ENCODE measurements around the gene CERK.
"Not testable (repeated sequence)": the region's sequence is repeated elsewhere in the genome, so short reads cannot be mapped to it uniquely, and the experiment has no call there.

CERK gene

DNA sequence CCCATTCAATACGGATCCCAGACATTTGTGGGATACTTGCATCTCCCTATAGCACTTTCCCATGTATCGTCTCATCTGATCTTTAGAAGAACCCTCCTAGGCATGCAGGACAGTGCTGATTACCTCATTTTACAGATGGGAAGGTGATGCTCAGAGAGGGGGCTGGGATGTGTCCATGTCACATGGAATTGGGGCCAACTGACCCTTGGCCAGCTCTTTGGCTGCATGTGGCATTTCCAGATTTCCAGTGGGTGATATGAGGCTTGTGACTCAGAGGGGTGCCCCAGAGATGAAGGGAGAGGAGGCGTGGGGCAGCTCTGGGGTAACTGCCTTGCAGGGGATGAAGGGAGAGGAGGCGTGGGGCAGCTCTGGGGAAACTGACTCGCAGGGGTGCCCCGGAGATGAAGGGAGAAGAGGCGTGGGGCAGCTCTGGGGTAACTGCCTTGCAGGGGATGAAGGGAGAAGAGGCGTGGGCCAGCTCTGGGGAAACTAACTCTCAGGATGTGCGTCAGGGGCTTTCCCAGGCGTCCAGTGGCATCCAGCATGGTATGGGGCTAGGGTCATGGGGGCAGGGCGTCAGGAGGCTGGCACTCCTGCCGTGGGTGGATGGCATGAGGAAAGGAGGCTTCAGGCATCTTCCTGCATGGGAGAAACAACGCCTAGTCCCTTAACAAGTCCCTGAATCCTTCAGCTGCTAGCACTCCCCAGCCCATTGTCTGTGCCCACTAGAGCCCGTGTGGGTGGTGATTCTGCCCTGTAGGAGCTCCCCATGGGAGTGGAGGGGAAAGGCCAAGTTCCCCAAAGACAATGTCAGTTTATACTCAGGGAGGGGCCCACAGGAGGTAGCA is 11.9 kb upstream of the CERK start:
- in situ Hi-C loops (cut with MboI; ENCODE audit: low sequenced_read_pairs): no loop called here

DNA sequence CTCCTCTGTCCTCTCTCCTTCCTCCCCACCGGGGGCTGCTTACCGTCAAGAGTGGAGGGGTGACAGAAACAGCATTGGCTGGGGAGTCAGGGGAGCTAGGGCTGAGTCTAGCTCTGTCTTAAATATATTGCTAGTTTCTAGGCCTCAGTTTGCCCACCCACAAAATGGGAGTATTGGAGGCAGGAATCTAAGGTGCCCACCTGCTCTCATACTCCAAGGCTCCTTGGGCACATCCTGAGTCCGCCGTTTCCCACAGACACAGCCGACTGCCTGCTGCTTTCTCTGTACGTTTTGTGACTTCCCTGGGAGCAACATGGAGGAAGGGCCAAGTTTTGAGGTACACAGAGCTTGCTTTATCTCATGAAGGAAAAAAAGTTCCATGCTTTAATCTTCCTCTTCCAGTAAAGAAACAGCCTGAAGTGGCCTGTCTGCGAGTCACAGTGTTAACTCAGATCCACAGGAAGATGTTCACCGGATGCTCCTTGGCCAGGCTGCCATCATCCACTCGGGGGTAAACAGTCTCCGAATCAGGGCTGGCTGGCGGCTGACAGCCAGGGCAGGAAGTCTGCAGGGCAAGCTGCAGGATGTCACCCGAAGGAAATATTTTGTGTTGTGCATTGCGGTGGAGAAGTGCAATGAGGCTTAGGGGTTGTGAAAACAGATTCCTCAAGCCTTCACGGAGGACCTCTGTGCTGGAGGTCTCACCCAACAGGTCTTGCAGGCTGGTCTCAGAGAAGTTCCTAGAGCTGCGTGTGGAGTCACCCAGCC is 11.0 kb upstream of the CERK start:
- in situ Hi-C loops (cut with MboI; ENCODE audit: low sequenced_read_pairs): no loop called here

DNA sequence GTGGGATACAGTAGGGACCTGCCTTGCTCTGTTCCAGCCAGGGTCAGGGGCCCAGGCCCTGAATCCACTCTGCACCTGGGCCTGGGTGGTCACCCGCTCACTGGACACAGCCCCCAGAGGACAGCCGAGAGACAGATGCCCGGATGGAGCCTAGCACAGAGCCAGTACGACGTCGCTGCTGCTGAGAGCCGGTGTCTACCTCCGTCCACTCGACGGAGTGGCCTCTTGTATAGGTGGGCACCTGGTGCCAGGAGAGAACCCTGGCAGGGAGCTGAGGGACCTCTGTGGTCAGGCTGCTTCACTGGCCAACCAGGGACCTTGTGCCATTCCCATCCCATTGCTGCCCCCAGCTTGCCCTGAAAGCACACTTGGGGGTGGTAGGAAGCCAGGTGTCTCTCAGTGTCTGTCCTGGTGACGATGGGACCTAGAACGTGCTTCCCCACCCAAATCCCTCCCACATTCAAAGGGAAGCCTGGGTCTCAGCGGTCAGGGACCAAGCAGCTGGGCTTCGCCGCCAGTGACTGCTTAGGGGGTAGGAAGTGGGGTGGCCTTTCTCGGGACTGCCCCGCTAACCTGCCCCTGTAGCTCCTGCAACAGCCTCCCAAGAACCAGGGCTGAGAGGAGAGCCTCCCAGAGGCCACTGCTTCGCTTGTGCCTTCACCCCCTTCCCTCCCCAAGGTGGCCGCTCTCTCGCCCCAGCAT is 10.3 kb upstream of the CERK start:
- in situ Hi-C loops (cut with MboI; ENCODE audit: low sequenced_read_pairs): no loop called here

GRCh38 chr22:46747646-46748045 is 9.6 kb upstream of the CERK start:
- in situ Hi-C loops (cut with MboI; ENCODE audit: low sequenced_read_pairs): no loop called here

DNA sequence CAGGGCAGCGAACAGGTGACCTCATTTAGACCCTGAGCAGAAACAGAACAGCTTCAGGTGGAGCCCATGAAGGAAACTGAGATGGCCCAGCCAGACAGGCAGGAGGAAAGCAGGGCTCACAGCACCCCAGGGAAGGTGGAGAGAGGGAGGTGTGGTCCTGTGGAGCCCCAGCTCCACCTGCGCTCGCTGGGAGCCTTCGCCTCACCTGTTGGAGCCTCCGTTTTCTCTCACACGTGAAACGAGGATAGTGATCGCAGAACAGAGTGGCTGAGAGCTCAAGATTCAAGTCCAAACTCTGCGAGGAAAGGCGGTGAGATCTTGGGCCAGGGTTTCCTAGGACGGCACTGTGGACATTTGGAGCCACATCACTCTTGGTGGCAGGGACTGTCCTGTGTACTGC is 8.6 kb upstream of the CERK start:
- in situ Hi-C loops (cut with MboI; ENCODE audit: low sequenced_read_pairs): no loop called here

DNA sequence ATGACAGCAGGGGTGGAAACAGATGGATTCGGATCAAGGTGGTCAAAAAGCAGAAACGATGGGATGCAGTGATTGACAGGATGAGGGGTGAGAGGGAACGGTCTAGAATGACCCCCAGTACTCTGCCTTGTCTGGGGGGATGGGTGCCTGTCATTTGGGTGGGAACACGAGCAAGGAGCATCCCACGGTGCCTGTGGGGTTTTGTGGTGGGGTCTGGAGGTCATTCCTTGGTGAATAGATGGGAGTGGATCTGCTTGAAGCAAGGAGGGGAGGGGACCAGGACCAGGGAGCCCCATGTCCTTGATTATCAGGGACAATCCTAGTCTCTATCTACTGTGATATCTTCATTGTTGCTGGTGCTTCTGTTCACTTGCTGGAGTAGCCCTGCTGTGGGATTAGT is 8.1 kb upstream of the CERK start:
- in situ Hi-C loops (cut with MboI; ENCODE audit: low sequenced_read_pairs): no loop called here

- in situ Hi-C loops (cut with MboI; ENCODE audit: low sequenced_read_pairs): no loop called here
Observed at GRCh38 chr22:46744581-46744980, 6.5 kb upstream of the CERK start.

DNA sequence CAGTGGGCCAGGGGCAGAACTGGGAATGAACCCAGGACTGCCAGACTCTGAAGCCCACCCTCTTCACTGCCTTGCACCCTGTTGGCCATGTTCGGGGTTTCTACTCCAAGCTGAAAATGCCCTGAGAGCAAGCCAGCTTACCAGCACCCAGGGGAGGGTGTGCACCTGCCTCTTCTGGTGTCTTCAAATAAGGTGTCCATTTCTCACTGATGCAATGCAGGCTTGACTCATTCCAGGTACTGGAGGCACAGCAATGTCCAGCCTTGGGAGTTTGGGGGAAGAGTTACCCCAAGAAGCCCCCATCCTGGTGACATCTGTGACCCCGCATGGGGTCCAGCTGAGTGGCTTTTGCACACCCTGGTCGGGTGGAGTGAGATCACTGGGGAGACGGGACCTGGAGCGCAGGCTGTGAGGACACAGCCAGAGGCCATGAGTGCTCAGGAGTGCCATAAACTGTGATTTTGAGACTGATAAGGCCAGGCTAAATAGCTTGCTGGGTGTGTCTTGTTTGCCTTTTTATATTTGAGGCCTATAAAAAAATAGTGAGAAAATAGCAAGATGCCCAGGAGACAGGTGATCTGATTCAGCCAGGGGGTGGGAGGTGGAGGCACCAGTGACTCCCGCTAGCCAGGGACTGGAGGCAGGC is 4.6 kb upstream of the CERK start:
- in situ Hi-C loops (cut with MboI; ENCODE audit: low sequenced_read_pairs): no loop called here

DNA sequence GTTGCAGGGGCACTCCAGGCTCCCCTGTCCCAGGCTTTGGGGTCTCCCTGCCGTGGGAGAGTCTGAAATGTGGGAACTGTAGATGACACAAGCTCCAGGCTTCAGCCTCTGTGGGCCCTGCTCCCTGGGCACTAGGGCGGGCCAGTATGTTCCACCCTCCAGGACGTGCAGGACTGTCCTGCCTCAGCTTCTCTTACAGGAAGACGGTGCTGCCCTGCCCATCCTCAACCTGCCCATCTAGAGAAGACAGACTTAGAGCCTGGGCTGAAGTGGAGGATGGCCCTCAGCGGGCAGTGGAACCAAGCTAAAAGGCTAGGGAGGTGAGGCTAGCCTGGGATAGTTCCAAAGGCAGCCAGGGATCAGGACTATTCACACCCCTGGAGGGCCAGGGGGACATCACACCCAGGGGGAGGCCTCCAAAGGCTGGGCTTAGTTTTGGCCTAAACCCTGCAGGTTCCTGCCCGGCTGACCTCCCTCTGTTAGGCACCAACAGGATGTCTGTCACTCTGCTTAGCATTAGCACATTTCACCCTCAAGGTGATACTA is 4.0 kb upstream of the CERK start:
- in situ Hi-C loops (cut with MboI; ENCODE audit: low sequenced_read_pairs): no loop called here

- in situ Hi-C loops (cut with MboI; ENCODE audit: low sequenced_read_pairs): no loop called here
Observed at GRCh38 chr22:46740910-46741780, 3.1 kb upstream of the CERK start.

DNA sequence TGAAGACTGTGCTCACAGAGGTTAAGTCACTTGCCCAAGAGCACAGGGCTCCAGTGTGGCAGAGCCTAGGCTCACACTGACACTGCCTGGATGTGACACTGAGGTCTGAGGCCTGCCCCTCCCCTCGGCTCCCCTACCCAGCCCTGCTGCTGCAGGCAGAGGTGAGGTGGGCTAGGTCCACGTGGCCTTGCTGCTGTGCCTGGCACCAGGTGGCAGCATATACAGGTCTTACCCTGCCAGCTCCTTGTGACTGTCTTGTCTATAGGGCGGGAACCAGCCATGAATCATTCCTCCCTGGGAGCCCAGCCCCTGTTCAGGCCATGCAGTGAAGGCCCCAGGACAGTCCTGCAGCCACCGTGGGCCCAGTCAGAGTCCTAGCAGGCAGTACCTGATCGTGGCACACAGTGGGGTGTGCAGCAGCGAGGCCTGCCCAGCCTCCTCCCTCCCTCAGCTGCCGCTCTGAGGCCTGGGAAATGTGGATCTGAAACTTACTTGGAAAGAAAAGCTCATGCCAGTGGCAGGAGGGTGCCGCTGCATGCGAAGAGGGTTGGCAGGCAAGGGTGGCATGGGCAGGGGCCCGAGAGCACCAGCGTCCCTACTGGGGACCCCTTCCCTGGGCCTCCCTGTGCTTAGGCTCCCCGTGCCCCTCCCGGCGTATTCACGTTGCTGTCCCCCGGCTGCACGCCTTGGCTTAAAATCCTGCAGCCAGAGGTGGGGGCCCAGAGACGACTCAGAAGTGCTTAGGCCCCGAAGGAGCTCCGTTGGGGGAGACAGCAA is 1.2 kb upstream of the CERK start:
- in situ Hi-C loops (cut with MboI; ENCODE audit: low sequenced_read_pairs): no loop called here

DNA sequence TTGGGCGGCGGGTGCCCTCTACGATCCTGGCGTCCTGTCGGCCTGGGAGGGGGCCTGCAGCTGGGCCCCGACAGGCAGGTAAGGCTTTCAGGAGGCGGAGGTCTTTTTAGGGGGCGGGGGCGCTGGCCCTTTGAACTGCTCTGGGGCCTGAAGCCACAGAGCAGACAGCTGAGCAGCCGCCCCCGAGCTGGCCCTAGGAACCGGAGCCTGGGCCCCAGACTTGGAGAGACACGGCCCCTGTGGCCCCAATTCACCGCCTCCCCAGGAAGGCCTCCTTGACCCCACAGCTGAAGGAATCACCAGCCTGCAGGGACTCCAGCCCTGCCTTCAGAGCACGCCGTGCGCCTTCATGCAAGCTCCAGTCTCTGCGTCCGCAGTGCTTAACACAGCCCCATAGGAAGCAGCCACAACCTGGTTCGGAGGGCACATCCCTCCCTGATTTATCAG is 618 bp upstream of the CERK start:
- in situ Hi-C loops (cut with MboI; ENCODE audit: low sequenced_read_pairs): no loop called here

DNA sequence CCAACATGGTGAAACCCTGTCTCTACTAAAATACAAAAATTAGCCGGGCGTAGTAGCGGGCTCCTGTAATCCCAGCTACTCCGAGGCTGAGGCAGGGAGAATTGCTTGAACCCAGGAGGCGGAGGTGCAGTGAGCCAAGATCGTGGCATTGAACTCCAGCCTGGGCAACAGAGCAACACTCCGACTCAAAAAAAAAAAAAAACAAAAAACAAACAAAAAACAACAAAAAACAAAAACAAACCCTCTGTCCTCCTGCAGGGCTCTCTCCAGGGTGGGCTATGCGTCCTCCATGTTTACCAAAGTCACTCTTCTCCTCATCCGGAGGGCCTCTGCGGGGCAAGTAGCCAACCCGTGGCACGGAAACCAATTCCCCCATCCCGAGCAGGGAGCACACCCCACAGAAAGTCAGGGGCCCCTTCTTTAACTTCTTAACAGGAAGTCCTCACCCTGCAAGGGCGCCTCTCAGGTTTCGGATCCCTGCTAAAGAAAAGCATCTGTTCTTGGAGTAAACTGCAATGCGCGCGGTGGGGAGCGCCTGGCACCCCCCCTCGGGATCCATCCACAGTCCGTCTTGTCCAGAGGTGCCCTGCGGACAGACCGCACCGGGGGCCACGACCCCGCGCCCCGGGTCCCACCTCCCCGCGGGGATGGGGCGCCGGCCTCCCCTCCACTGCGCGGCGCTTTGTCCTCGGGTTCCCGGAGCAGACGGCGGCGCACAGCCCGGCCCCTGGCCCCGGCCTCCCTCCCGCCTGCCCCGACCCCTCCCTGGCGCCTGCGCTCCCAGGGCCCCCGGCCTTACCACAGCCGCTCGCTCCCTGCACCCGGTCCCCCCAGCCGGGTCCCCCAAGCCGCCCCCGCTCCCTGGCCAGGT is 712 bp downstream of the CERK start:
- in situ Hi-C loops (cut with MboI; ENCODE audit: low sequenced_read_pairs): no loop called here

- in situ Hi-C loops (cut with MboI; ENCODE audit: low sequenced_read_pairs): no loop called here
Observed at GRCh38 chr22:46736705-46737104, 1.3 kb downstream of the CERK start.

- in situ Hi-C loops (cut with MboI; ENCODE audit: low sequenced_read_pairs): no loop called here
Observed at GRCh38 chr22:46735747-46736608, 2.1 kb downstream of the CERK start.

DNA sequence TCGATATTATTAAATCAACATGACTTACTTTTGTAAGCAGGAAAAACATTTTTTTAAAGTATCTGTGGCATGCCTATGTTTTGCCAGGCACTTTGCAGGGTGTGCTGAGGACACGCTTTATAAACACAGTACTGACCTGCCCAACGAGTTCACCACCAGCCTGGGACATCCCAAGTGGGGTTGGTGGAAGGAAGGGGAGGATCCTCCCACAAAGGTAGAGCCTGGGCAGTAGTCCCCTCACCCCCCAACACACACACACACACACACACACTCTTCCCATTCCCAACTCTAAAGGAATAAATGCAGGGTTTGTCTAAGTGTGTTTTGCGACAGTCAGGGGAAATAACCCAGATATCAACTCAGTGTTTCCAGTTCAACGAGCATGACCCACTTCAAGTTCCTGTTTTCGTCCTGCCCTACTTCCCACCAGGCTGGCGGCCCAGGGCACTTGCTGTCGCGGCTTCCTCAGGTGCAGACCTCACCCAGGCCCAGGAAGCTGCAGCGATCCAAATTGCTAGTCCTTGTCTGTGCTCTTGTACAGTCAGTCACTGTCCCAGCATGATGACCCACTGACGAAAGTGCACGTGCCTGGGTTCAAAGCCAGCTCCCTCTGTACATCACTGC is 3.1 kb downstream of the CERK start:
- in situ Hi-C loops (cut with MboI; ENCODE audit: low sequenced_read_pairs): no loop called here

DNA sequence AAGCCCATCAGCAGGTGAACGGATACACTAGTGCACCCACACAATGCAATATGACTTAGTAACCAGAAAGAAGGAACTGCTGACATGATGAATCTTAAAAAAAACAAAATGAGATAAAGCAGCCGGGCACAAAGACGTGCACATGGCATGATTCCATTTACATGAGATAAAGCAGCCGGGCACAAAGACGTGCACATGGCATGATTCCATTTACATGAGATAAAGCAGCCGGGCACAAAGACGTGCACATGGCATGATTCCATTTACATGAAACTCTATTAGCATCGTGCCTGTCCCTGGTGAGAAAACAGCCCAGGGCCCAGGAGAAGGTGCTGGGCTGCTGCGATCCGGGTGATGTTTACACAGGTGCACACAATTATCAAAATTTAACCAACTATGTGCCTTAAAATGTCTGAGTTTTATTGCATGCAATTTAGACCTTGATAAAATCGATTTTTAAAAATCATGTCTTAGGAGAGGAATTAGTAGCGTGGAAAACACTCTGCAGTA is 3.8 kb downstream of the CERK start:
- in situ Hi-C loops (cut with MboI; ENCODE audit: low sequenced_read_pairs): not testable (repeated sequence)
